OCI-LY3 (cell line): Measurements from ENCODE around the gene TM4SF20.

Experiments
- H2AFZ ChIP-seq: fragments of 200-600, 300-600 bp; shearing (Covaris generic); 2 replicates; pipeline ENCODE4 v1.6.0; 2014; ENCODE audit warnings: antibody characterized with exemption, low read depth, low read length
- H3K27ac ChIP-seq: fragments of 200-600, 300-600 bp; sonication (generic); 2 replicates; pipeline ENCODE4 v1.5.1; 2014; ENCODE audit warnings: mild to moderate bottlenecking, low read length, moderate library complexity, mixed read lengths
- H3K27me3 ChIP-seq: fragments of 200-600, 300-600 bp; sonication (generic); 2 replicates; pipeline ENCODE4 v1.6.1; 2014; ENCODE audit warnings: low read depth, low read length, mixed read lengths
- H3K36me3 ChIP-seq: fragments of 200-600, 300-600 bp; sonication (generic); replicated peaks from 2 replicates; pipeline ENCODE3; 2014; ENCODE audit warnings: low read depth, low read length, mixed read lengths
- H3K4me1 ChIP-seq: fragments of 300-600, 200-600 bp; sonication (generic); 2 replicates; pipeline ENCODE4 v1.6.1; 2014; ENCODE audit warnings: low read length, mixed read lengths
- H3K4me2 ChIP-seq: fragments of 200-600, 300-600 bp; sonication (generic); 2 replicates; pipeline ENCODE4 v1.6.1; 2014; ENCODE audit warnings: low read length, mixed read lengths
- H3K4me3 ChIP-seq: fragments of 300-600, 200-600 bp; sonication (generic); 2 replicates; pipeline ENCODE4 v1.5.1; 2014; ENCODE audit warnings: antibody characterized with exemption, mild to moderate bottlenecking, low read length, moderate library complexity
- H3K79me2 ChIP-seq: fragments of 300-600, 200-600 bp; shearing (Covaris generic); 2 replicates; pipeline ENCODE4 v1.6.1; 2014; ENCODE audit warnings: mild to moderate bottlenecking, low read length, mixed read lengths
- H3K9ac ChIP-seq: fragments of 300-600, 200-600 bp; shearing (Covaris generic); 2 replicates; pipeline ENCODE4 v1.6.0; 2014; ENCODE audit warnings: mild to moderate bottlenecking, low read length, moderate library complexity
- H3K9me3 ChIP-seq: fragments of 200-600, 300-600 bp; shearing (Covaris generic); 2 replicates; pipeline ENCODE4 v1.6.1; 2014; ENCODE audit warnings: low read length, mixed read lengths; ENCODE audit not compliant: insufficient read depth
- H4K20me1 ChIP-seq: fragments of 200-600, 300-600 bp; sonication (generic); 2 replicates; pipeline ENCODE4 v1.6.1; 2016; ENCODE audit warnings: low read length, mixed read lengths; ENCODE audit not compliant: insufficient read depth
- CTCF ChIP-seq: fragments of 200-600, 300-600 bp; sonication (generic); IDR thresholded peaks from 2 replicates; pipeline ENCODE4 v1.5.1; 2014; ENCODE audit warnings: antibody characterized with exemption, low read length, low read depth
- EZH2phosphoT487 ChIP-seq: fragments of 200-600 bp; shearing (Covaris generic); IDR thresholded peaks from 2 replicates; pipeline ENCODE4 v1.6.1; 2018; ENCODE audit warnings: antibody characterized with exemption, mixed run types, low read depth

Gene TM4SF20

GRCh38 chr2:227363756-227364155 lies 15.3 kb downstream of the TM4SF20 start:
- no peaks in the 10 kb centered on the region for H3K36me3 ChIP-seq
- no peak overlapping the region for H3K27ac ChIP-seq
- H3K4me3 ChIP-seq, result no peak overlapping the region
- H3K79me2 ChIP-seq, result no peaks in the 10 kb centered on the region
- H3K9ac ChIP-seq, result no peak overlapping the region
- peak; percentile 28 for TF ChIP-seq CTCF
- no peak for TF ChIP-seq EZH2phosphoT487
- no peaks in the 10 kb centered on the region for H3K27me3 ChIP-seq
- H3K4me1 ChIP-seq, result no peaks in the 10 kb centered on the region
- no peaks in the 10 kb centered on the region for H4K20me1 ChIP-seq
- no peak overlapping the region for H3K4me2 ChIP-seq
- no peaks in the 10 kb centered on the region for H3K9me3 ChIP-seq
- H2AFZ ChIP-seq, result no peak overlapping the region

GRCh38 chr2:227360351-227360750 lies 18.8 kb downstream of the TM4SF20 start:
- no peaks in the 10 kb centered on the region for H3K9me3 ChIP-seq
- H3K4me2 ChIP-seq, result no peak overlapping the region
- H3K27me3 ChIP-seq, result no peaks in the 10 kb centered on the region
- H4K20me1 ChIP-seq, result no peaks in the 10 kb centered on the region
- H3K9ac ChIP-seq, result no peak overlapping the region
- no peak overlapping the region for H3K27ac ChIP-seq
- no peaks in the 10 kb centered on the region for H3K4me1 ChIP-seq
- no peak overlapping the region for H2AFZ ChIP-seq
- no peaks in the 10 kb centered on the region for H3K79me2 ChIP-seq
- no peak overlapping the region for H3K4me3 ChIP-seq
- TF ChIP-seq EZH2phosphoT487, result no peak
- H3K36me3 ChIP-seq, result peaks cover 7% of the 10 kb centered on the region

- no peaks in the 10 kb centered on the region for H4K20me1 ChIP-seq
- H3K79me2 ChIP-seq, result no peaks in the 10 kb centered on the region
- H3K27ac ChIP-seq, result no peak overlapping the region
- H3K4me3 ChIP-seq, result no peak overlapping the region
- peaks cover 23% of the 10 kb centered on the region for H3K4me1 ChIP-seq
- TF ChIP-seq CTCF (no peak), EZH2phosphoT487 (no peak)
- no peaks in the 10 kb centered on the region for H3K27me3 ChIP-seq
- no peak overlapping the region for H2AFZ ChIP-seq
- H3K9me3 ChIP-seq, result no peaks in the 10 kb centered on the region
- no peak overlapping the region for H3K9ac ChIP-seq
- peaks cover 16% of the 10 kb centered on the region for H3K36me3 ChIP-seq
- peak overlapping the region; percentile 45 for H3K4me2 ChIP-seq
Observed at GRCh38 chr2:227351639-227352038, 27.5 kb downstream of the TM4SF20 start.

- H3K9me3 ChIP-seq, result no peaks in the 10 kb centered on the region
- peaks cover 8% of the 10 kb centered on the region for H3K36me3 ChIP-seq
- H2AFZ ChIP-seq, result no peak overlapping the region
- H3K4me3 ChIP-seq, result no peak overlapping the region
- H3K27me3 ChIP-seq, result no peaks in the 10 kb centered on the region
- no peak overlapping the region for H3K9ac ChIP-seq
- H3K79me2 ChIP-seq, result no peaks in the 10 kb centered on the region
- no peaks in the 10 kb centered on the region for H4K20me1 ChIP-seq
- peaks cover 23% of the 10 kb centered on the region for H3K4me1 ChIP-seq
- H3K4me2 ChIP-seq, result no peak overlapping the region; the same call in 1 of the 2 replicates
- TF ChIP-seq CTCF, result no peak
- no peak for TF ChIP-seq EZH2phosphoT487
- no peak overlapping the region for H3K27ac ChIP-seq
Observed at GRCh38 chr2:227349989-227350612, 29.0 kb downstream of the TM4SF20 start.
